ENCODE data around the gene SLC9A5.

The SLC9A5 gene

DNA sequence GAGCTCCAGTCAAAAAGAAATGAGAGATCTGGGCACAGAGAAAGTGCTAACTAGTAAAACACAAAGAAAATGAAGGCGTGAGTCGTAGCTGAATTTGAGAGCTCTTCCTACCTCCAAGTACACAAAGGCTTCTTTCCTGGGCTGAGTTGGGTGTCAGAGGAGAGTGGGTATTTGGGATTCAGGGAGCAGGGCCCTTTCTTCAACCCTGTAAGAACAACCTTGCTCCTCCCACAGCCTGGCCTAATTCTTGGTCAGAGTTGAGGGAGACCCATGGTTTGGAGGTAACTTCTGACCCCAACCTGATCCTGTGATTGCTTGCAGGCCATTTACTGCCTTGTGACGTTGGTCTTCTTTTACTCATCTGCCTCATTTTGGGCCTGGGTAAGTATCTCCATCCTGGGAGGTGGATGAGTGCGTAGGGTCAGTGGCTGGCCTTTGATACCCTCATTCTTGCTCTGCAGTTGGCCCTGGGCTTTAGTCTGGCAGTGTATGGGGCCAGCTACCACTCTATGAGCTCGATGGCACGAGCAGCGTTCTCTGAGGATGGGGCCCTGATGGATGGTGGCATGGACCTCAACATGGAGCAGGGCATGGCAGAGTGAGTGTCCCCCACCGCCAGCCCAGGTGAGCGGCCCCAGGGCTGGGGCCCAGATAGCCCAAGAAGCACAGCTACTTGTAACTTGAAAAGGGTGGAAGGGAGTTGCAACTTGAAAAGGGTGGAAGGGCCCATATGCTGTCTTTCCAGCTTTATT is 20.6 kb upstream of the SLC9A5 start:
- FAIRE-seq: no peak
- DNase-seq (ENCODE audit: insufficient read length, low spot score): no peak
- TF ChIP-seq POLR2A (IDR thresholded peaks at IDR 0.05; ENCODE audit: low read depth, low read length): no peak

DNA sequence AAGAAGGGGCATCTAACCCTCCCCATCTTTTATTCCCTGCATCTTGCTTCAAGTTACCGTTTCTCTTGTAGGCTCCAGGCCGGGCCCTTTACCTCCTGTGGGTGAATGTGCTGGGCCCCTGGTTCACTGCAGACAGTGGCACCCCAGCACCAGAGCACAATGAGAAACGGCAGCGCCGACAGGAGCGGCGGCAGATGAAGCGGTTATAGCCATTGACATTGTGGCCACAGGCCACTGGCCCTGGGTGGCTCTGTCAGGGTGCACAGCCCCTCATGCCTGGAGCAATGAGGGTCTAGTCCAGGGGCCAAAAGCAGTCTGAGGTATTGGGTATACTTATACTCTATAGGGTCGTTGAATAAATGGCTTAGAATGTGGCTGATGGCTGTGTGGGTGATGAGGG is 19.9 kb upstream of the SLC9A5 start:
- TF ChIP-seq POLR2A (IDR thresholded peaks at IDR 0.05; ENCODE audit: low read depth, low read length): no peak

DNA sequence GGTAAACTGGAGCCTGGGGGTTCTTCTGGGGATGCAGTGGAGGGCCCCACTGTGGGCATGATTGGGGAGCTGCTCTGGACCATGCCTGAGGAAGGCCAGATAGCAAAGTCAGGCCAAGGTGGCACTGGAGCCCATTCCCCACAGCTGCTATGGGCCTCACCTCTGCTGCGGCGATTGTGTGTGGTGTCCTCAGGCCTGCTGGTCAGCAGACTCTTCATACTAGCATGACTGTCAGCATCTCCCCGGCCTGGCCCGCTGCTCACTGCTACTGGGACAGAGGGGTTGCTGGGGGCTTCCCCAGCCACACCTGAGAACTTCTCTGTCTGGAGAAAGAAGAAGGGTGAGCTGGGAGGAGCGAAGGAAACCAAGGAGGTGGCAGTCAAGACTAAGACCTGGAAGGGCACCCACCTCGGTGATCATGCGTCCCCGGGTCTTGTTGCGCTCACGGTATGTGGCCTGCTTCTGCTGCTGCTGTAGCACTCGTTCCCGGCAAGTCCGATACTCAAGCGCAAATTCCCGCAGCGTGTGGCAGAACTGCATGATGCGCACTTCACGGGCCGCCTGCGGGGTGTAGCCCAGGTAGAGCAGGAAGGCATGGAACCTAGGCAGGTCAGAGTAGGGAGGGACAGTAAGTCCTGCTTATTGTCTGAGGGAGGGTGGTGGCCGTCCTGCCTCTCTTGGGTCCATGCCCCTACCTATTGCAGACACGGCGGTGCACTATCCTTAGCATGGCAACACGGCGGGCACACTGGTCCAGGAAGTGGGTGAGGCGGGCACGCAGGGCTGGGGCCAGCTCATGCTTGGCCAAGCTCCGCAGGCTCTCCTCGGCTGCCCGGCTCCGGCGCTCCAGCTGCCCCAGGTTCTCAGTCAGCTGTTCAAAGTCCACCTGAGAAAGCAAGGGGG is 18.6 kb upstream of the SLC9A5 start:
- FAIRE-seq (no peak), DNase-seq (ENCODE audit: insufficient read length, low spot score) (no peak)
- TF ChIP-seq POLR2A (IDR thresholded peaks at IDR 0.05; ENCODE audit: low read depth, low read length): no peak

More for the DNA sequence above, 19.9 kb upstream of the SLC9A5 start:
- DNase-seq (ENCODE audit: insufficient read length, low spot score) (no peak), FAIRE-seq (no peak)

DNA sequence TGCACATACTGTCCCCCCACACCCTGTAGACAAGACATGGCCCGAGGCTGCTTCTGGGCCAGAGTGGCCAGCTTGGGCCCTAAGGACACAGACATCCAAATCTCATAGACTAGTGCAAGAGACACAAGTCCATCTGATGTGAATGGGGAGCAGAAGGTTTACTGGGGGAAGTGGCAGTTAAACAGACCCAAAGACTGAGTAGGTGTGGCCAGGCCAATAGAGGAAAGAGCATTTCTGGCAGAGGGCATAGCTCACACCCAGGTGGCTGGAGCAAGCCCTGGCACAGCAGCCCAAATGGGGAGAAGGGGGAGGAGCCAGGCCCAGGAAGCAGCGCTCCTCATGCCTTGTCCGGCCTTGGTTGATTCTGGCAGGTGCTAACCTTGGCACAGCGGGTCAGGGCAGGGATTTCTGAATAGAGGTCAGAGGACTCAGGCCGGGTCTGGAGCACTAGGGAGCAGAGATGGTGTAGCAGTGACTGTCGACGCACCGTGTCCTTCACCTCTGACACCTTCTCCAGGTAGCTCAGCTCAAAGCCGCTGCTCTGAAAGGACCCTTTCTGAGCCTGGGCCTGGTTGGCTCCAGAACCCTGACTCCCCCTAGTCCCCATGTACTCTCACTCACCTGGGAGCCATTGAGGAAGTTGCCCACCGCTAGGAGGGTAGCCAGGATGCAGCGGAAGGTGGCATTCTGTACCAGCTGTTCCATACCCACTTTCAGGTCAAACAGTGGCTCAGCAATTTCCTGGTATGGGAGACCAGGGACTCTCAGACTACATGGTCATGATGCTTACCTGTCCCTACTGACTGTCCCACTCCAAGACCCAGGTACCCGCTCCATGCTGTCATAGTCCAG is 17.7 kb upstream of the SLC9A5 start:
- FAIRE-seq (no peak), DNase-seq (ENCODE audit: insufficient read length, low spot score) (no peak)
- no peak for TF ChIP-seq POLR2A (IDR thresholded peaks at IDR 0.05; ENCODE audit: low read depth, low read length)

DNA sequence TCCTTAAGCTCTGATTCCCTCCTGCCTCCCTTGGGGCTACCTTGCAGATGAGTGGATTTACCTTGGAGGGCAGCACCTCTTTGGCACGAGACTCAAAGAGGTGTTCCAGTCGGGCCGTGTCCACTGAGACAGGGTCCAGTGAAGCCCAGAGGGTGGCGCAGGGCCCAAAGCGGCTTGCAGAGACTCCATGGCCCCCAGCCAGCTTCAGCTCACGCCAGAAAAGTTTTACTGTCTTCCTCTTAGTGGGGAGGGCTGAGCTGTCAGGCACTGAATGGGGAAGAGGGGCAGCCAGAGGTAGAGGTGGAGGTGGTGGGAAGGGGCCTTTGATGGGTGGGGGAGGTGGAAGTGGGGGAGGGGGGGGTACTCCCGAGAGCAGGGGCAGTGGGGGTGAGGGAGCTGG is 15.2 kb upstream of the SLC9A5 start:
- FAIRE-seq: no peak
- DNase-seq (ENCODE audit: insufficient read length, low spot score): no peak
- TF ChIP-seq POLR2A (IDR thresholded peaks at IDR 0.05; ENCODE audit: low read depth, low read length): no peak

DNA sequence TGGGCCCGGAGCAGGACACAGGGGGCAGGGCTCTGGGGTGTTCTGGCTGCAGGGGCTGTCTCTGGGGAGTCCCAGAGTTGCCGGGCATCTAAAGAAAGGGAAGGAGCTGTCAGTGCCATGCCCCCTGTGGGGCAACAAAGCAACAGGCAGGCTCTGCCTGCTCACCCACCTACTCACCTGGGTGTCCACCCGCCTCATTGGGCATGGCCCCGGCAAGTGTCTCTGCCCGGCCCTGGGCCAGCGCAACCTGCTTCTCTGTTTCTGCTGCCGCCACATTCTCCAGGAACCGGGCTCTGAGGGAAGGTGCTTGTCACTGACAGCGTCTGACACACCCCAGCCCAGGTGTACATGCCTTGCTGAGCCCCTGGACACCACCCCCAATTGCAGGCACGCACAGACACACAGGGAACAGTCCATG is 14.6 kb upstream of the SLC9A5 start:
- no peak for TF ChIP-seq POLR2A (IDR thresholded peaks at IDR 0.05; ENCODE audit: low read depth, low read length)
- DNase-seq (ENCODE audit: insufficient read length, low spot score) (no peak), FAIRE-seq (no peak)

DNA sequence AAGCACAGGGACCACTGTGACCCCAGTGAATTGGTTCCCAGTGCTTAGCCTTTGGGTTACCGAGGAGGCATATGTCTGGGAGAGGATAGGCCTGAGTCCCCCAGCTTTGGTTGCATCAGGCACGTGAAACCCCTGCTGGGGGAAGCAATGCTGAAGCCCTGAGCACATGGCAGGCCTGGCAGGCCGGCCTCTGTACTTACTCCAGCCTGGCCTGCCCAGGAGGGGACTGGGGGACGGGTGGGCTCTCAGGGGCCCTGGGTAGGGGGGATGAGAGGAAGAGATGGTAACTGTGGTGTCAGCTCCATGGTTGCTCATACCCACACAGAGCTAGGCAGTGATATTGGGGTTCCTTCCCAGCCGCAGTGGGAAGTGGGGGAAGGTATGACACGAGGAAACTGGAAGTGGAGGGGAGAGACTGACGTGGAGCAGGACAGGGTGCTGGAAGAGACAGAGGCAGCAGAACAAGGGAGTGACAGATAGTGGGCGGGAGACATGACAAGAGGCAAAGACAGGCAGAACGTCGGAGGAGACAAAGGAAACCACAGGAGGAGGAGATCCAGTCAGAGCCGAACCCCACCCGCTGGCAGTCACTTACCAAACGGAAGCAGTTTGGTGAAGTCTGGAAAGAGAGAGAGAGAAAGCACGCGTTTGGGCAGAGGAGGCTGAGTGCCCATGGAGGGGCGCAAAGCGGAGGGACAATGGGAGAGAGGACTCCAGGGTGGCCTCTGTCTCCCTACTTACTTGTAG is 12.8 kb upstream of the SLC9A5 start:
- FAIRE-seq (no peak), DNase-seq (ENCODE audit: insufficient read length, low spot score) (no peak)
- TF ChIP-seq POLR2A (IDR thresholded peaks at IDR 0.05; ENCODE audit: low read depth, low read length): no peak

DNA sequence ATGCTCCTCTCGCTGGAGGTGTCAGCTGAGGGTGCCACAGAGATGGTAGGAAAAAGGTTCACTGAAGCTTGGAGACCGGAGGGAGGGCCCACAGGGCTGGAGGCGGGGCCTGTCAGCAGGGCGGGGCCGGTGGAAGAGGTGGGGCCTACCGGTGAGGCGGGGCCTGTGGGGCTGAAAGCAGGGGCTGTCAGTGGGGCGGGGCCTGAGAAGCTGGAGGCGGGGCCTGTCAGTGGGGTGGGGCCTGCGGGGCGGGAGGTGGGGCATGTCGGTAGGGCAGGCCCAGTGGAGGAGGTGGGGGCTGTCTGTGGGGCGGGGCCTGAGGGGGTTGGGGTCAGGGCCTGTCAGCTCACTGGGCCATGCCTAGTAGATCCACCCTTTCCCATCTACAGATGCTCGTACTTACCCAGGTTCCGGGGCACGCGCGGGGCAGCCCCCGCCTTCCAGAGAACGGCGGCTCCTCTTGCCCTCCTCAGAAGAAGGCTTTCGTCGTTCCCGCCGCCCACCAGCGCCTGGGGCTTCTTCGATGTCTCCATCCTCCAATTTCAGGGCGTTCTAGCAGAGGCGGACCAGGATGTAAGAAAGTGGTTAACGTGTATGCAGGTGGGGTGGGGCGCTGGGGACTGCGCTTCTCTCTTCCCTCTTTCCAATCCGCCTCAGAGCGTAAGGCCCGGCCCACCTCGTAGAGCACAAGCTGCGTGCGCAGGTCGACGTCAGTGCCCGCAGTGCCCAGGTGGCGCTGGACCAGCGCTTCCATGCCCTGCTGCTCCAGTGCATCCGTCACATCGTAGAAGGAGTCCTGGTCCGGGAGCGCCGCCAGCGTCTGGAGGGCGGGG is 12.0 kb upstream of the SLC9A5 start:
- FAIRE-seq: no peak
- TF ChIP-seq POLR2A (IDR thresholded peaks at IDR 0.05; ENCODE audit: low read depth, low read length): no peak
- DNase-seq (ENCODE audit: insufficient read length, low spot score): peak; percentile 68

DNA sequence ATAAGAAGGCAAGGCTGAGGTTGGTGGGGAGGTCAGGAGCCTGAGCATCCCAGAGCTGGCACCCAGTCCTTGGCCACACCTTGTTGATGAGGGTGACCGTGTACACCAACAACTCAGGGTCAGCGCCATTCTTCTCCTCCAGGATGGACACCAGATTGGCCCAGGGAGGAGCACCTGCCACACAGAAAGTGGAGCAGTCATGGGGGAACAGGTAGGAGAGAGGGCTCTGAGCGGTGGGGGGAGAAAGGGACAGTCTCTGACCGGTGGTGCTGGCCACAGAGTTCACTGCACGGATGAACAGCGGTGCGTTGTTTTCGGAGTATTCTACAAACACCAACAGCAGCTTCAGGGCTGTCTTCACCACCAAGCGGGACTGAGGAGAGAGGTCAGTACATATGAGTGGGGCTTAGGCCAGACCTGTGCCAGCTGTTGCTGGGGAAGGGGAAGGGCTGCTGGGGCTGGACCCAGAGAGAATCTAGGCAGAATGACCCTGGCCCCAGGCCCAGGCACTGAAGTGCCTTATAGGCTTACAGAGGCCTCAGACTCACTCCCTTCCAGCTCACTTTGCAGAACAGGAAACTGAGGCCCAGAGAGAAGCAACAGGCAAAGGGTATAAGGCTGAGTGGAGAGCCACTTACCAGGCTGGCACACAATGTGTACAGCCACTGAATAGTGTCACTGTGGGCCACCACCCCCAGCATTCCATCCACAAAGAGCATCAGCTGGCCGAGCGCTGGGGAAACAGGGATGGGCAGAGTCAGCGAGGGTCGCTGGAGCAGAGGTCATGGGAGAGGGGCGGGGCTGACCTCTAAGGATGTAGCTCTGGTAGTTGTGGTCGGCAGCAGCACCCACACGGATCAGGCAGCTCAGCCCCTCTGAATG is 11.1 kb upstream of the SLC9A5 start:
- FAIRE-seq: no peak
- no peak for DNase-seq (ENCODE audit: insufficient read length, low spot score)
- TF ChIP-seq POLR2A (IDR thresholded peaks at IDR 0.05; ENCODE audit: low read depth, low read length): no peak

DNA sequence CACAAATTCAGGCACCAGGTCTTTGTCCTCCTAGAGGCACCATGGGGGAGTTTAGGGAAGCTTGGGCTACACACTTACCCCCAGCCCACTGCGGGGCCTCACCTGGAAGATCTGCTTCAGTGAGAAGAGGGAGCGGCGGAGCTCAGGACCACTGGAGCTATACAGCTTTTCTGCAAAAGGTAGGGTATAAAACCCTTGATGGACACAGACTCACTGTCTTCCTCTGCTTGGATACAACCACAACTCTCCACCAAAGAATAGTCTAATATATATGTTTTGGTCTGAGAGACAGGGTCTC is 10.6 kb upstream of the SLC9A5 start:
- TF ChIP-seq POLR2A (IDR thresholded peaks at IDR 0.05; ENCODE audit: low read depth, low read length): no peak
- FAIRE-seq: no peak
- DNase-seq (ENCODE audit: insufficient read length, low spot score): no peak

DNA sequence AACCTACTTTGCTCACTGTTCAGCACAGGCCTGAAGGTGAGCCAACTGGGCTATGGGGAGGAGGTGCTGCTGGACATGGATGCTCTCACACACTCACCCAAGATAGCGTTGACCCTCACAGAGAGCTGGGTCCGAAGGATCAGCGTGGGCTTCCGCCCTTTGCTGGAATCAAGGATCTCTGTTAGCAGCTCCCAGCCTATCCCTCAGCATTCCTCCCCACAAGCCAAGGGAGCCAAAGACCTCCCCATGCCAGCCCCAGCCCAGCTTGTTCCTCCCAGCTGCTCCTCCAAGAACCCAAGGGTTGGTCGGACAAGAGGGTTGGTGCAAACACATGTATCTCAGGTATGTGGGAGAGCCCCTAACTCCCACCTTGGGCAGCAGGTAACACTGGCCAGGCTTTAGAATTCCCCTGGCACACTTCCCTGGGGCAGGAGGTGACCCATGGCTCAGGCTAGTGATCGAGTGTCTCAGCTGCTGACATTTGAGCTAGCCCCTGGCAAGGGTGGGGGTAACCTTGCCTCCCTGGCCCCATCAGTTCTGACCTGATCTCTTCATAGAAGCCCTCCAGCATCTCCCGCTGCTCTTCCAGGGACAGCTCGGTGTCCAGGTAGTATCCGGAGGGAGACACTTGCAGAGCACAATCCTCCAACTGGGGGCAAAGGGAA is 9.8 kb upstream of the SLC9A5 start:
- no peak for TF ChIP-seq POLR2A (IDR thresholded peaks at IDR 0.05; ENCODE audit: low read depth, low read length)
- FAIRE-seq: no peak
- no peak for DNase-seq (ENCODE audit: insufficient read length, low spot score)
